ENCODE data around the gene RGS14.

DNA sequence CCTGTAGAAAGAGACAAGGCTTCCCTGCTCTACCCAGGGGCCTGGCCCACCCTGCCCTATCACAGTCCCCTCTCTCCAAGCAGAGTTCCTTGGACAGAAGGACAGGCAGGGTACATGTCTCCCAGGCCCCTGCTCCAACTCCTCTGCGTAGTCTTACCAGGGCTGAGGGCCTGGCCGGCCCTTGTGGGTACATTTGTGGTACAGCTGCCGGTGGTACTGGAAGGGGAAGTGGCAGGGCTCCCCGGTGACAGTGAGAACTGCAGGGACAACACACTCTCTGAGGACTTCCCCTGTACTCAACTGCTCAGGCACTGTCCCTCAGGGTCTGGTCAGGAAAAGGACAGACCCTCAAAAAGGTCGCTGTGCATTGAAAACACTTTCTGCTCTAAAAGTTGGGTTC lies 48.1 kb downstream of the RGS14 start:
- TF ChIP-seq CTCF (IDR thresholded peaks at IDR 0.05; ENCODE audit: insufficient read depth, low read length, poor library complexity, severe bottlenecking), result no peak
- no peak for TF ChIP-seq EZH2phosphoT487 (conservative IDR thresholded peaks at IDR 0.05; ENCODE audit: low read length)
